KOPT-K1 (cell line): ENCODE data around the gene NRN1L.
"Not testable (repeated sequence)": the region's sequence is repeated elsewhere in the genome, so short reads cannot be mapped to it uniquely, and the experiment has no call there.

Experiments
- H3K27ac ChIP-seq: fragments of 200-600 bp; sonication (generic); 2 replicates; pipeline ENCODE4 v1.5.1; 2016; ENCODE audit warnings: antibody characterized with exemption, mild to moderate bottlenecking, low read depth, low read length; ENCODE audit not compliant: poor library complexity, severe bottlenecking
- H3K36me3 ChIP-seq: fragments of 200-600 bp; sonication (generic); 2 replicates; pipeline ENCODE4 v1.5.1; 2017; ENCODE audit warnings: antibody characterized with exemption, mild to moderate bottlenecking, low read length, moderate library complexity; ENCODE audit not compliant: insufficient read depth
- H3K9me3 ChIP-seq: fragments of 200-600 bp; sonication (generic); 2 replicates; pipeline ENCODE4 v1.5.1; 2017; ENCODE audit warnings: antibody characterized with exemption, low read length, mild to moderate bottlenecking; ENCODE audit not compliant: insufficient read depth, poor library complexity, severe bottlenecking

NRN1L gene

DNA sequence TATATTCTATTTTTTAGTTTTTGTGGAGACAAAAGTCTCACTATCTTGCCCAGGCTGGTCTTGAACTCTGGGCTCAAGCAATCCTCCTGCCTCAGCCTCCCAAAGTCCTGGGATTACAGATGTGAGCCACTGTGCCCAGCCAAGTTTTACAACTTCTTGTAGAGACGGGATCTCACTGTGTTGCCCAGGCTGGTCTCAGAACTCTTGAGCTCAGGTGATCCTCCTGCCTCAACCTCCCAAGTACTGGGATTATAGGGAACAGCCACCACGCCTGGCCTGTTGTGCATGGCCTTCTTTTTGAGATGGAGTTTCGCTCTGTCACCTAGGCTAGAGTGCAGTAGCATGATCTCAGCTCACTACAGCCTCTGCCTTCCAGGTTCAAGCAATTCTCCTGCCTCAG, 31.0 kb upstream of the NRN1L start:
- H3K36me3 ChIP-seq = peaks cover 47% of the 10 kb centered on the region

DNA sequence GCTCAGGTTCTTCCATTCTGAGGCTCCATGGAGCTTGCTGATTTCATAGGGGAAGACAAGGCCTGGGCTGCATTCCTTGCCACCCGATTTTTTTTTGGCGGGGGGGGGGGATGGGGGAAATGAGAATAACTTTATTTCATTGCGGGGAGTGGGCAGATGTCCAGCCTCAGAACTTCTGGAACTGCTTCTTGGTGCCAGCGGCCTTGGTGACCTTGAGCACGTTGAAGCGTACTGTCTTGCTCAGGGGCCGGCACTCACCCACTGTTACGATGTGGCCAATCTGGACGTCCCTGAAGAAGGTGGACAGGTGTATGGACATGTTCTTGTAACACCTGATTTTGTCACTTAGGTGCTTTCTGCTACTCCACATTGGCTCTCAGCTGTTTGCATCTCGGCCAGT, 28.9 kb upstream of the NRN1L start:
- Histone ChIP-seq H3K9me3 (no peaks in the 10 kb centered on the region), H3K36me3 (peaks cover 43% of the 10 kb centered on the region), H3K27ac (no peak overlapping the region)

More for the DNA sequence above, 31.0 kb upstream of the NRN1L start:
- Histone ChIP-seq H3K27ac (no peak overlapping the region), H3K9me3 (no peaks in the 10 kb centered on the region)

GRCh38 chr16:67856927-67857546, 27.6 kb upstream of the NRN1L start:
- H3K27ac ChIP-seq = no peak overlapping the region
- H3K36me3 ChIP-seq = peaks cover 48% of the 10 kb centered on the region

DNA sequence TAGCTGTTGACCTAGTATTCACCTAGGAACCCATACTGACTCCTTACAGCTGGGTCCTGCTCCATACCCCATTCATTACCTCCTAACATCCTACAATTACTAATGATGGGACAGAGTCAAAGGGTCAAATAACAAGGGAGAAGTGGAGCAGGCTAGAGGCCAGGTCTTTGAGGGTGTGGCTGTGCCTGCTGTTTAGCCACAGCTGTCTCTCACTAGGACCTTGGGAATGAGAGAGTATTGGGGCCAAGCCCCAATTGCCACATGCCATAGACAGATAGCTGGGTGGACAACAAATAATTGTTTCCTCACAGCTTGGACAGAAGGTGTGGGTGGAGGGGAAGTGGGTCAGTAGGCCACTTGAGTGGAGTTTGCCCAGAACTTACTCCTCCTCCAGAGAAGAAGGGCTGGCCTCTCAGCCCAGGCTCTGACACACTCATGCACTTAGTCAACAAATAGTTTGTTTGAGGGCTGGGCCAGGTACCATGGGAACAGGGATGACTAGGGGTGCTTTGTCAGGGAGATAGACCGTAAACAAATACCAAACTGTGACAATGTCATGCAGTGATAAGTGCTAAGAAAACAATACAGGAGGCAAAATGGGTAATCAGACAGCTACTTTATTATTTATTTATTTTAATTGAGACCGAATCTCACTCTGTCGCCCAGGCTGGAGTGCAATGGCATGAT, 27.0 kb upstream of the NRN1L start:
- no peaks in the 10 kb centered on the region for H3K9me3 ChIP-seq
- peaks cover 53% of the 10 kb centered on the region for H3K36me3 ChIP-seq
- no peak overlapping the region for H3K27ac ChIP-seq

More at GRCh38 chr16:67856927-67857546, 27.6 kb upstream of the NRN1L start:
- no peaks in the 10 kb centered on the region for H3K9me3 ChIP-seq

- no peak overlapping the region for H3K27ac ChIP-seq
- peaks cover 59% of the 10 kb centered on the region for H3K36me3 ChIP-seq
Measured at GRCh38 chr16:67858500-67858899, 26.2 kb upstream of the NRN1L start.

DNA sequence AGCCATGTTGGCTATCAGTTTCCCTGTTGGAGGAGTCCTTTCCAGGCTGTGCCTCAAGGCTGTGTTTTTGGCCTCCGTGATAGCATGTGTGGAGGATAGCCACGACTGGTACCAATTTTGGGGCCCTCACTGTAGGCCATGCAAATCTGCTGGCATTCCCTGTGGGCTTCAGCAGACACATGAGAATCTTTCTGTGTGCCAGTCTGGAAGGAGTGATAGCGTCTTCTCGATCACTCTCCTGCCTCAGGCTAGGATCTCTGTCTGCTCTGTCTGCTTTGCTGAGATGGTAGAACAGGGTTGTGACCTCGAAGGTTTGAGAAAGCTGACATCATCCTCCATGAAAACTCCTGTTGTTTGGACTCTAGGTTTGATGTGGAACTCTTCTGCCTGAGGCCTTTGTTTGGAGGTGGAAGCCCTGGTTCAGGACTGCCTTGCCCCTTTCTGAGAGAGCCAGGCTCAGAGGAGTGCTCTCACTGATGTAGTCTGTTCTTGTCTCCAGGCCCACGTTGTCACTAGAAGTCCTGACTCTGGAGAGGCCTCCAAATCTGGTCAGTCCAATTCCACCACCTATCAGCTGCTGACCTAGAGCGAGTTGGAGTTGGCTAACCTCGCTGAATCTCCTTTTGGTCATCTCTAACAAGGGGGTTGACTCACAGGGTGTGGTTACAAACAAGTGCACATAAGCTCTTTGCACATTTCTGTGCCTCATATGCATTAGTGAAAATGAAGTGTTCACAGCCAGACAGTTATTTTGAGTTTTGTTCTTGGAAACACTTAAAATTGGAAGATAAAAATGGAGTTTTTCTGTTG, 23.9 kb upstream of the NRN1L start:
- Histone ChIP-seq H3K36me3 (peaks cover 76% of the 10 kb centered on the region), H3K27ac (no peak overlapping the region), H3K9me3 (no peaks in the 10 kb centered on the region)

More at GRCh38 chr16:67858500-67858899, 26.2 kb upstream of the NRN1L start:
- no peaks in the 10 kb centered on the region for H3K9me3 ChIP-seq

DNA sequence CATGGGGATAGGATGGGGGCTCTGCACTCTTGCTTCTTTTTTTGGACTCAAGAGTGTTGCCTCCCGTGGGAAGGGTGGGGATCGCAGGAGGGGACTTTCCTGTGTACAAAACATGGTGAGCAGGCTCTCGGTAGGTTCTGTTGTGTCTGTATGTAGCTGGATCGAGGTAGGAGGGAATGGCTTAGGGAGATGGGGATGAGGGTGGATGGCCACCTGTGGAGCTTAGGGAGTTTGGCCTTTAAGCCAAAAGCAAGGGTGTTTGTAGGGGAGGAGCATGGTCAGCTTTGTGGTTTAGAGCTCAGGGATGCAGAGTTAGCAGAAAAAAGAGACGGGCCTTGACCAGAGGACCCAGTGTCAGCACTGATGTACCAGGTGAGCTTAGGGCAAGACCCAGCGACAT, 22.8 kb upstream of the NRN1L start:
- Histone ChIP-seq H3K27ac (no peak overlapping the region), H3K9me3 (no peaks in the 10 kb centered on the region), H3K36me3 (peaks cover 84% of the 10 kb centered on the region)

DNA sequence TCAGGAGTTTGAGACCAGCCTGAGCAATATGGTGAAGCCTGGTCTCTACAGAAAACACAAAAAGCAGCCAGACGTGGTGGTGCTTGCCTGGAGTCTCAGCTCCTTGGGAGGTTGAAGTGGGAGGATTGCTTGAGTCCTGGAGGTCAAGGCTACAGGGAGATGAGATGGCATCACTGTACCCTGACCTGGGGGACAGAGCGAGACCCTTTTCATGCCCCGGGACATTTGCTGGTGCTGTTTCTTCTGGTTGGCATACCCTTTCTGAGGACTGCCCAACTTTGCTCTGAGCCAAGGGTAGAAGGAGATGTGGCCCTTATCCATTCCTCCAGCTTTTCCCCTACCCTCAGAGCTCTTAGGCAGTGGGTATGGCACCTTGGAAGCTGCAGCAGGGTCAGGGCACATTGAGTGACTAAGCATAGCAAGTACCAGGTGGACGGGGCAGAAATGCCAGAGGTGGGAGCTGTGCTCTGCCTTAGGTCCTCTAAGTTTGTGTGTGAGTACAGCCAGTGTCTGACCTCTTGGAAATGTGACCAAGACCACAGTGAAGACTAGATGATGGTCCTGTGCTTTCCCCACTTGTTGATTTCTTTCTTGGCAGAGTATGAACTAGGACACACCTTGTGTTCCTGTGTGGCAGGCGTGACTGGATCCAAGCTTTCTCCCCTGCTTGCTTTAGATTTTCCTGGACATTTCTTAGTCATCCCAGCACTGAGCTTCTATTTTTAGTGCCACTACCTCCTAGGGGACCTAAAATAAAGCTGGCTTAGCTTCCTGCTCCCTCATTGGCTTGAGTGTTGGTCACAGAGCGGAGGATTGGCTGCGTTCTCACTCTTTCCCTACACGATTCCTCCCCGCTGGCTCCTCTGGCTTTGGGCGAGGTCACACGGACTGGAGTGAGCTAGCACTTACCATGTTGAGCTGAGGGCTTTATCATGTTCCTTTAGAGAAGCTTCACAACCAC, 21.8 kb upstream of the NRN1L start:
- H3K27ac ChIP-seq = no peak overlapping the region
- H3K9me3 ChIP-seq = no peaks in the 10 kb centered on the region
- peaks cover 87% of the 10 kb centered on the region for H3K36me3 ChIP-seq

GRCh38 chr16:67864044-67864443, 20.6 kb upstream of the NRN1L start:
- not testable (repeated sequence) for H3K9me3 ChIP-seq, H3K27ac ChIP-seq
- peaks cover 90% of the 10 kb centered on the region for H3K36me3 ChIP-seq

GRCh38 chr16:67864594-67864993, 20.1 kb upstream of the NRN1L start:
- Histone ChIP-seq H3K36me3 (peaks cover 96% of the 10 kb centered on the region), H3K9me3 (no peaks in the 10 kb centered on the region), H3K27ac (no peak overlapping the region)

- Histone ChIP-seq H3K9me3 (no peaks in the 10 kb centered on the region), H3K36me3 (peaks cover 99% of the 10 kb centered on the region), H3K27ac (no peak overlapping the region)
Measured at GRCh38 chr16:67865318-67865717, 19.4 kb upstream of the NRN1L start.

- H3K27ac ChIP-seq = no peak overlapping the region
- H3K9me3 ChIP-seq = no peaks in the 10 kb centered on the region
- peaks cover 88% of the 10 kb centered on the region for H3K36me3 ChIP-seq
Measured at GRCh38 chr16:67868290-67868689, 16.4 kb upstream of the NRN1L start.

GRCh38 chr16:67869653-67870052, 15.0 kb upstream of the NRN1L start:
- H3K36me3 ChIP-seq = peaks cover 74% of the 10 kb centered on the region

GRCh38 chr16:67871256-67871655, 13.4 kb upstream of the NRN1L start:
- H3K9me3 ChIP-seq = no peaks in the 10 kb centered on the region
- H3K27ac ChIP-seq = no peak overlapping the region
- H3K36me3 ChIP-seq = peaks cover 72% of the 10 kb centered on the region

More at GRCh38 chr16:67869653-67870052, 15.0 kb upstream of the NRN1L start:
- Histone ChIP-seq H3K9me3 (no peaks in the 10 kb centered on the region), H3K27ac (no peak overlapping the region)
